Body of pancreas (tissue), 4 donors: ENCODE data around the gene ECT2L.

Experiments used
- POLR2A ChIP-seq, 3 donors: fragments of 450-650 bp; IDR thresholded peaks; one replicate each; pipeline ENCODE4 v1.6.1; 2016; ENCODE audit warnings: antibody characterized with exemption in 3 of 3, mild to moderate bottlenecking in 2 of 3
- TF ChIP-seq, protein P1 (sequence below), 7 experiments: fragments of 450-650 bp in 4 of 7; fragments of 200-600 bp in 3 of 7; sonication (generic) in 3 of 7; IDR thresholded peaks; one replicate each; pipeline ENCODE4 v1.5.1; 2016 to 2019; ENCODE audit warnings: antibody characterized with exemption in 7 of 7

DNA sequence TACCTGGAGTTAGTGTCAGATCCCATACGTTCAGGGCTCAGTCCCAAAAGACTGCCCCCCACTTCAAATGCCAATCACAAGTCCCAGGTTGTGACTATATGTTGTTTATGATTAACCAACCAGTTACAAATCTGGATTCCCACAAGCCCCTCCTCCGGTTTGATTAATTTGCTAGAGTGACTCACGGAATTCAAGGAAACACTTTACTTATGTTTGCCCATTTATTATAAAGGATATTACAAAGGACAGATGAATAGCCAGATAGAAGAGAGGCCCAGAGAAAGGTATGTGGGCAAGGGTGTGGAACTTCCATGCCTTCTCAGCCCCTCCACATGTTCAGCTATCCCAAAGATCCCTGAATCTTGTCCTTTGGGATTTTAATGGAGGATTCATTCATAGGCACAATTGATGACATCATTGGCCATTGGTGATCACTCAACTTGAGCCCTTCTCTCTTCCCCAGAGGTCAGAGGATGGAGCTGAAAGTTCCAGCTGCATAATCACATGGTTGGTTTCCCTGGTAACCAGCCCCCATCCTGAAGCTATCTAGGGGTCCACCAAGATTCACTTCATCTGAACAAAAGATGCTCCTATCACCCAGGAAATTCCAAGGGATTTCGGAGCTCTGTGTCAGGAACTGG is 2.0 kb downstream of the ECT2L start:
- TF ChIP-seq POLR2A (IDR thresholded peaks at IDR 0.05): no peak
- TF ChIP-seq, protein P1, sequence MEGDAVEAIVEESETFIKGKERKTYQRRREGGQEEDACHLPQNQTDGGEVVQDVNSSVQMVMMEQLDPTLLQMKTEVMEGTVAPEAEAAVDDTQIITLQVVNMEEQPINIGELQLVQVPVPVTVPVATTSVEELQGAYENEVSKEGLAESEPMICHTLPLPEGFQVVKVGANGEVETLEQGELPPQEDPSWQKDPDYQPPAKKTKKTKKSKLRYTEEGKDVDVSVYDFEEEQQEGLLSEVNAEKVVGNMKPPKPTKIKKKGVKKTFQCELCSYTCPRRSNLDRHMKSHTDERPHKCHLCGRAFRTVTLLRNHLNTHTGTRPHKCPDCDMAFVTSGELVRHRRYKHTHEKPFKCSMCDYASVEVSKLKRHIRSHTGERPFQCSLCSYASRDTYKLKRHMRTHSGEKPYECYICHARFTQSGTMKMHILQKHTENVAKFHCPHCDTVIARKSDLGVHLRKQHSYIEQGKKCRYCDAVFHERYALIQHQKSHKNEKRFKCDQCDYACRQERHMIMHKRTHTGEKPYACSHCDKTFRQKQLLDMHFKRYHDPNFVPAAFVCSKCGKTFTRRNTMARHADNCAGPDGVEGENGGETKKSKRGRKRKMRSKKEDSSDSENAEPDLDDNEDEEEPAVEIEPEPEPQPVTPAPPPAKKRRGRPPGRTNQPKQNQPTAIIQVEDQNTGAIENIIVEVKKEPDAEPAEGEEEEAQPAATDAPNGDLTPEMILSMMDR (IDR thresholded peaks at IDR 0.05): no peak
